ENCODE results near the gene CNDP1.

DNA sequence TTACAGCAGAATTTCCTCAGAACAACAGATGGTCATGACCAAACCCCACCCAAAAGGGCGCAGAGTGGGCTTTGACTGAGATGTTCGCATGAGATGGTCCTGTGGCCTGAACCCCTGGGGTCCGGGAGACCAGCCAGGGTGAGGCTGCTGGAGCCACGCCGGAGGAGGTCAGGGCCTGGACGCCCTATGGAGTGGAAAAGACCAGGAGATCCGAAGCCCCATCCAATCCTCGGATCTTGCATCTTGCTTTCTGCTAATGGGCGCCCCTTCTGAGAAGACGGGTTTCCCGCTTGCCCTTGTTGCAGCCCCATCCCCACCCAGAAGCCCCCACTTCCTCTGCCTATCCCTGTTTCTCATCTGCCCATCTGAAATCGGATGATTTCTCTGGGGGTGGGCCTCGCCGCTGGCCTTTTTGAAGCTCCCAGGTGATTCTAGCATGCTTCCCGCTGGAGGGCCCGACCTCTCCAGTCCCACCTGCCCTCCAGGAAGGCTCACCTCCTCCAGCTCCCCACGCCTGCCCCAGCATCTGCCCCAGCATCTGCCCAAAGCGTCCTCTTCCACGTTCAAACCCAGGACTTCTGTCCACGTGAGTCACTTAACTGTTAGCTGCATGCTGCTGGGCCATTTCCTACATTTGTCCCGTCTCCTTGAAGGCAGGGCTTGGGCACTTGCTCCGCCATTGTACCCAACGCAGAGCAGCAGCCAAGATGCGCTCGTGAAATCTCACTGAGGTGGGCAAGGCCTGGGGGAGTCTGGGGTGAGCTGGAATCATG lies 4.3 kb upstream of the CNDP1 start:
- TF ChIP-seq, protein P1, sequence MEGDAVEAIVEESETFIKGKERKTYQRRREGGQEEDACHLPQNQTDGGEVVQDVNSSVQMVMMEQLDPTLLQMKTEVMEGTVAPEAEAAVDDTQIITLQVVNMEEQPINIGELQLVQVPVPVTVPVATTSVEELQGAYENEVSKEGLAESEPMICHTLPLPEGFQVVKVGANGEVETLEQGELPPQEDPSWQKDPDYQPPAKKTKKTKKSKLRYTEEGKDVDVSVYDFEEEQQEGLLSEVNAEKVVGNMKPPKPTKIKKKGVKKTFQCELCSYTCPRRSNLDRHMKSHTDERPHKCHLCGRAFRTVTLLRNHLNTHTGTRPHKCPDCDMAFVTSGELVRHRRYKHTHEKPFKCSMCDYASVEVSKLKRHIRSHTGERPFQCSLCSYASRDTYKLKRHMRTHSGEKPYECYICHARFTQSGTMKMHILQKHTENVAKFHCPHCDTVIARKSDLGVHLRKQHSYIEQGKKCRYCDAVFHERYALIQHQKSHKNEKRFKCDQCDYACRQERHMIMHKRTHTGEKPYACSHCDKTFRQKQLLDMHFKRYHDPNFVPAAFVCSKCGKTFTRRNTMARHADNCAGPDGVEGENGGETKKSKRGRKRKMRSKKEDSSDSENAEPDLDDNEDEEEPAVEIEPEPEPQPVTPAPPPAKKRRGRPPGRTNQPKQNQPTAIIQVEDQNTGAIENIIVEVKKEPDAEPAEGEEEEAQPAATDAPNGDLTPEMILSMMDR (IDR thresholded peaks at IDR 0.05), result no peak
- TF ChIP-seq EZH2 (IDR thresholded peaks at IDR 0.05) (no peak), EZH2phosphoT487 (IDR thresholded peaks at IDR 0.05) (no peak)
